AG04449 (cell line): ENCODE data around the gene CENPA.
A peak's percentile ranks its signal among the peaks of the same experiment; 100 is the strongest.
"Not testable (repeated sequence)": the region's sequence is repeated elsewhere in the genome, so short reads cannot be mapped to it uniquely, and the experiment has no call there.

Experiments used
- CTCF ChIA-PET: fragments of 350-600 bp; formaldehyde crosslinking; extraction: SDS; loops from one replicate; lab custom pipeline; 2021; ENCODE audit warnings: antibody characterized with exemption; lab: Yijun Ruan, JAX
- POLR2A ChIA-PET: fragments of 400-600, 350-600 bp; formaldehyde crosslinking; extraction: SDS; loops from one replicate; lab custom pipeline; 2020; ENCODE audit warnings: antibody characterized with exemption, inconsistent platforms; lab: Yijun Ruan, JAX
- DNase-seq: peaks from one replicate; pipeline ENCODE4 v3.0.0-alpha.2; 2010; ENCODE audit warnings: low read depth, low spot score
- H3K4me3 ChIP-seq: 2 replicates; pipeline ENCODE4 v1.5.1; 2011; ENCODE audit warnings: low read depth, mild to moderate bottlenecking, control low read depth, low read length
- TF ChIP-seq, protein P1 (sequence below): IDR thresholded peaks from one replicate; pipeline ENCODE4 v1.5.1; 2011; ENCODE audit warnings: mild to moderate bottlenecking, moderate library complexity, low read length, control low read depth, inconsistent platforms; ENCODE audit not compliant: insufficient read depth; ENCODE audit errors: missing control alignments

The CENPA gene

DNA sequence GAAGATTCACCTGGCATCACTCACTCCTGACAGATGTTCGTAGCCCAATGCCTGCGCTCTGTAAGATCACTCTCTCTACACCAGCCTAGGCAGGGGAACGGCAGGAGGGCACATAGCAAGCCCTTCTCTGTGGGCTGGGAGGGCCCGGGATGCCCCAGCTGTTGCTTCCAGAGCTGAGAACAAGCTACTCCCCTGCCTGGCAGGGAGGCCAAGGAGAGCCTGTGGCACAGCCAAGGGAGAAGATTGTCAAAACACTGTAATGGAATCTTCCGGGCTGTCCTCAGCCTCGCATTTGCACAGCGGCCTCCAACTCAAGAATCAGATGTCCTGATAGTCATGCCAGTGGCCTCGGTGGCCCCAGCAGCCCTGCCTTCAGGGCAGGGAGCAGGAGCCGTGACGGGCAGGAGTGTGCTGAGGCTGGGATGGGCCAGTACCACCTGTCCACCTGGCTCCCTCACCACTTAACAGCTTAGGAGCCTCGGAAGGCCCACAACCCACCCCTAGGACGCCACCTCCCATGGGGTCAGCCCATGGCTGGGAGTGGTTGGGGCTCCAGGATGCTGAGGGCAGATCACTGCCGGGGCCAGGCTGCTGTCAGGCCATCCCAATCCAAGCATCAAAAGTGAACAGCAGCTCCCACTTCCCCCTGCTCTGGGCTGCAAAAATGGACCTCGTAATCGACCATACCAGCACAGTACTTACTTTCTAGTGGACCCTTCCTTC is 43.6 kb upstream of the CENPA start:
- no peak for DNase-seq
- ChIA-PET CTCF (interaction anchor here (0.8 to 22.6 kb wide), 7 partner anchors 10 to 163 kb away, joined by 3 to 698 read pairs (median 6); no protein-coding TSS in a partner anchor), POLR2A (no interaction called here)
- no peak overlapping the region for H3K4me3 ChIP-seq
- TF ChIP-seq, protein P1, sequence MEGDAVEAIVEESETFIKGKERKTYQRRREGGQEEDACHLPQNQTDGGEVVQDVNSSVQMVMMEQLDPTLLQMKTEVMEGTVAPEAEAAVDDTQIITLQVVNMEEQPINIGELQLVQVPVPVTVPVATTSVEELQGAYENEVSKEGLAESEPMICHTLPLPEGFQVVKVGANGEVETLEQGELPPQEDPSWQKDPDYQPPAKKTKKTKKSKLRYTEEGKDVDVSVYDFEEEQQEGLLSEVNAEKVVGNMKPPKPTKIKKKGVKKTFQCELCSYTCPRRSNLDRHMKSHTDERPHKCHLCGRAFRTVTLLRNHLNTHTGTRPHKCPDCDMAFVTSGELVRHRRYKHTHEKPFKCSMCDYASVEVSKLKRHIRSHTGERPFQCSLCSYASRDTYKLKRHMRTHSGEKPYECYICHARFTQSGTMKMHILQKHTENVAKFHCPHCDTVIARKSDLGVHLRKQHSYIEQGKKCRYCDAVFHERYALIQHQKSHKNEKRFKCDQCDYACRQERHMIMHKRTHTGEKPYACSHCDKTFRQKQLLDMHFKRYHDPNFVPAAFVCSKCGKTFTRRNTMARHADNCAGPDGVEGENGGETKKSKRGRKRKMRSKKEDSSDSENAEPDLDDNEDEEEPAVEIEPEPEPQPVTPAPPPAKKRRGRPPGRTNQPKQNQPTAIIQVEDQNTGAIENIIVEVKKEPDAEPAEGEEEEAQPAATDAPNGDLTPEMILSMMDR = no peak

DNA sequence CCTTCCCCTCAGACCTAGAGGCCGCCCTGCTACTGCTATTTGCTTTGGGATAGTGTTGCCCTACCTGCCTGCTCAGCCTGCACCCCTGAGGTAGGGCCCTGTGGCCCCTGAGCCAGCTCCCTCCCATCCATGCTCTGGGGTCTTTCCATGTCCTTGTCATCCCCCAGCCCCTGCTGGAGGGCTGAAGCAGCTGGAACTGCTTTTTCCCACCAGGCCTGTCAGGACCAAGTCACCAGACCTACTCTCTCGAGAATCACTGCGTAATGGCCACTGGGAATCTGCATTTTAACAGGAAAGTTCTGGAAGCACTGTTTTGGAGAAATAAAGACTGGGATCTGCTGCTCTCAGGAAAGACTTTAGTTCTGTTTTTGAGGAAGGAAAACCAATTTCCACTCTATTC is 42.0 kb upstream of the CENPA start:
- DNase-seq = no peak
- TF ChIP-seq, protein P1 = no peak
- H3K4me3 ChIP-seq = no peak overlapping the region
- POLR2A ChIA-PET = no interaction called here
- CTCF ChIA-PET = interaction anchor here (1.2 to 22.6 kb wide), 7 partner anchors 12 to 165 kb away, joined by 4 to 698 read pairs (median 38); no protein-coding TSS in a partner anchor

DNA sequence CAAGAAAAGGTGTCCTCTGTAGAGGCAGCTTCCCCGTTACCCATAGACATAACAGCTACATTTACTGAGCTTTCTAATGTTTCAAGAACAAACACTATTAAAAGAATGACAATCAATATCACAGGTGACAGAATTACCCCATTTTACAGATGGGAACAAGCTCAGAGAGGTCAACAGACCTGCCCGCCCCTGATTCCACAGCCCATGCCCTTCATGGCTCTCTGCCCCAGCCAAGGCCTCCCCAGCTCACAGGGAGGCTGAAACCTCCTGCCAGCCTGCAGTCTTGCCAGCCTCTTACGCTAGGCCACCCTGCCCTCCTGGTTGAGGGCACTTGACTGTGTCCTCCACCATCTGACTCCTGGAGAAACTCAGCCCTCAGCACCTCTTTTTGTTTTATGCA is 40.9 kb upstream of the CENPA start:
- H3K4me3 ChIP-seq = no peak overlapping the region
- DNase-seq = no peak
- ChIA-PET POLR2A (interaction anchor here (0.5 to 0.6 kb wide), 2 partner anchors 10 to 340 kb away, joined by 4 to 6 read pairs; no protein-coding TSS in a partner anchor), CTCF (interaction anchor here (0.7 to 22.6 kb wide), 18 partner anchors 11 to 243 kb away, joined by 3 to 698 read pairs (median 8); no protein-coding TSS in a partner anchor)
- TF ChIP-seq, protein P1 = no peak

DNA sequence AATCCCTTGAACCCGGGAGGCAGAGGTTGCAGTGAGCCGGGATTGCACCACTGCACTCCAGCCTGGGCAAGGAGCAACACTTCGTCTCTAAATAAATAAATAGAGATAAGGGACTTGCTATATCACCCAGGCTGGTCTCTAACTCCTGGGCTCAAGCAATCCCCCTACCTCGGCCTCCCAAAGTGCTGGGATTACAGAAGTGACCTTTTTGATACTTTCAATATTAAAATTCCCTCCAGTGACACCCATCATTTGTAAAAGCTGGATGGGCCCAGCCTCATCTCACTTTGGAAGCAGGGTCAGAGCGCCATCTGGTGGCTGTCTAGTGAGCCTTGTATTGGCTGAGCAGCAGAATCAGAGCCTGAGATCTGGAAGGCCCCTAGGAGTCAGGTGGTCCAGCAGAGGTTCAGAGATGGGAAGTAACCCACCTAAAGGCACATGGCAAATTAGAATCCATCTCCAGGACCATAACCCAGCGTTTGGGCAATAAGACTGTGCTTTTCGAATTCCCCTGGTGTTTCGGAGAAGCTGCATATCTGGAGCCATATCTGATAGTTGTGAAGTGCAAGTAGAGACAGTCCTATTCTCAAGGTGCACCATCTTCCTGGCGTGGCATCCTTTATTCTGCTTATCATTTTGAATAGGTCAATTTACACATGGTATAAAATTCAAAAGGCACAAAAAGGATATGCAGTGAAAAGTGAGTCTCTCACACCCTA is 40.1 kb upstream of the CENPA start:
- TF ChIP-seq, protein P1 = peak; percentile 93
- no peak for DNase-seq
- no peak overlapping the region for H3K4me3 ChIP-seq
- CTCF ChIA-PET = interaction anchor here (0.7 to 22.6 kb wide), 28 partner anchors 10 to 283 kb away, joined by 3 to 698 read pairs (median 4); no protein-coding TSS in a partner anchor
- POLR2A ChIA-PET = no interaction called here

DNA sequence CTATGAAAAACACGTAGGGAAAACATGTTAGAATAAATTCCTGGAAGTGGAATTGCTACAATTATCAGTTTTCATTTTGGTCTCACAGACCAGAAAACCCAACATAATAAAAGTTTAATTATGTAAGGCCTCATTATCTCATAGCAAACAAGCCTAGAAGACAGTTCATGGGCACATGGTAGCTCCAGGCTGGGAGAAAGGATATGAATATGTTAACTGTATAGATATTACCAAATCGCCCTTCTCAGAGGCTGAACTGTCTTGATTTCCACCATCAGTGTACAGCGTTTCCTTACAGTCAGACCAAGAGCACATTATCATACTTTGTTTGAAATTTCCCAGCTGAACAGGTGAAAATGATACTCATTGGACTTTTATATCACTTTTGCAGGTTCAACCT is 38.9 kb upstream of the CENPA start:
- no peak for DNase-seq
- CTCF ChIA-PET = interaction anchor here (0.7 to 22.6 kb wide), 15 partner anchors 9 to 429 kb away, joined by 3 to 698 read pairs (median 10); no protein-coding TSS in a partner anchor
- POLR2A ChIA-PET = no interaction called here
- TF ChIP-seq, protein P1 = no peak
- no peak overlapping the region for H3K4me3 ChIP-seq

DNA sequence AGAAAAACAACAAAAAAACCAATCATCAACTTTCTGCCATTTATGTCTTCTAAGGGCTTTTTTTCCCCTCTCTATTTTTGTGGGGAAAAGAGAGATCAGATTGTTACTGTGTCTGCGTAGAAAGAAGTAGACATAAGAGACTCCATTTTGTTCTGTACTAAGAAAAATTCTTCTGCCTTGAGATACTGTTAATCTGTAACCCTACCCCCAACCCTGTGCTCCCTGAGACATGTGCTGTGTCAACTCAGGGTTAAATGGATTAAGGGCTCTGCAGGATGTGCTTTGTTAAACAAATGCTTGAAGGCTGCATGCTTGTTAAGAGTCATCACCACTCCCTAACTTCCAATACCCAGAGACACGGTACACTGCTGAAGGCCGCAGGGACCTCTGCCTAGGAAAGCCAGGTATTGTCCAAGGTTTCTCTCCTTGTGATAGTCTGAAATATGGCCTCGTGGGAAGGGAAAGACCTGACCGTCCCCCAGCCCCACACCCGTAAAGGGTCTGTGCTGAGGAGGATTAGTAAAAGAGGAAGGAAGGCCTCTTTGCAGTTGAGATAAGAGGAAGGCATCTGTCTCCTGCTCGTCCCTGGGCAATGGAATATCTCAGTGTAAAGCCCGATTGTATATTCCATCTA is 36.0 kb upstream of the CENPA start:
- POLR2A ChIA-PET, DNase-seq, H3K4me3 ChIP-seq: not testable (repeated sequence)
- CTCF ChIA-PET = interaction anchor here (2.0 to 22.6 kb wide), 3 partner anchors 10 to 140 kb away, joined by 6 to 698 read pairs (median 76); no protein-coding TSS in a partner anchor

DNA sequence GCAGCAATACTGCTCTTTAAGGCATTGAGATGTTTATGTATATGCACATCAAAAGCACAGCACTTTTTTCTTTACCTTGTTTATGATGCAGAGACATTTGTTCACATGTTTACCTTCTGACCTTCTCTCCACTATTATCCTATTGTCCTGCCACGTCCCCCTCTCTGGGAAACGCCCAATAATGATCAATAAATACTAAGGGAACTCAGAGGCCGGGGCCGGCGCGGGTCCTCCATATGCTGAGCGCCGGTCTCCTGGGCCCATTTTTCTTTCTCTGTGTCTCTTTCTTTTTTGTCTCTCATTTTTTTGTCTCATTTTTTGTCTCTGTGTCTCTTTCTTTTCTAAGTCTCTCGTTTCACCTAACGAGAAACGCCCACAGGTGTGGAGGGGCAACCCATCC is 35.4 kb upstream of the CENPA start:
- POLR2A ChIA-PET, H3K4me3 ChIP-seq, DNase-seq: not testable (repeated sequence)
- CTCF ChIA-PET = interaction anchor here (5.7 kb wide), 1 partner anchor 145 kb away, joined by 40 read pairs; no protein-coding TSS in a partner anchor
